HepG2 (cell line): ENCODE measurements around the gene SELENOV. TPM values are rescaled to one million over a fixed set of nuclear protein-coding genes. Genes with fewer than 3 reads are reported as not detected.

Experiments
- HES4 ChIP-seq: sonication (generic); formaldehyde crosslinking; IDR thresholded peaks from 2 replicates; pipeline ENCODE4 v1.9.0; 2021; ENCODE audit warnings: mild to moderate bottlenecking, missing genetic modification reagents, borderline replicate concordance
- KDM5A ChIP-seq: fragments of 200-600 bp; sonication (generic); IDR thresholded peaks from 2 replicates; pipeline ENCODE4 v1.7.0; 2018; ENCODE audit warnings: antibody characterized with exemption, mild to moderate bottlenecking, low read length, borderline replicate concordance
- KLF16 ChIP-seq, 2 experiments: sonication (generic) in 1 of 2; formaldehyde crosslinking in 1 of 2; IDR thresholded peaks; 2 replicates each; pipeline versions ENCODE4 v1.6.1 to v1.8.0; 2016 to 2023; ENCODE audit warnings: missing genetic modification reagents in 2 of 2, missing compliant biosample characterization in 1 of 2
- MLX ChIP-seq: IDR thresholded peaks from 2 replicates; pipeline ENCODE4 v1.6.1; 2016
- PBX2 ChIP-seq: IDR thresholded peaks from 2 replicates; pipeline ENCODE4 v1.6.1; 2016; ENCODE audit warnings: control low read depth
- RFX3 ChIP-seq: IDR thresholded peaks from 2 replicates; pipeline ENCODE4 v1.6.1; 2016; ENCODE audit warnings: missing biosample characterization, missing genetic modification reagents
- SALL1 ChIP-seq: sonication (generic); formaldehyde crosslinking; IDR thresholded peaks from 2 replicates; pipeline ENCODE4 v1.8.0; 2022; ENCODE audit warnings: mild to moderate bottlenecking, missing genetic modification reagents
- SUZ12 ChIP-seq: fragments of 150-350 bp; IDR thresholded peaks from 2 replicates; pipeline ENCODE4 v1.6.1; 2014; ENCODE audit warnings: low read depth, low read length
- TEAD2 ChIP-seq: sonication (generic); formaldehyde crosslinking; IDR thresholded peaks from 2 replicates; pipeline ENCODE4 v1.9.0; 2021; ENCODE audit warnings: missing genetic modification reagents
- TIGD3 ChIP-seq: sonication (generic); formaldehyde crosslinking; IDR thresholded peaks from 2 replicates; pipeline ENCODE4 v1.5.1; 2020; ENCODE audit warnings: mild to moderate bottlenecking, missing genetic modification reagents, borderline replicate concordance
- ZFAT ChIP-seq: sonication (generic); formaldehyde crosslinking; conservative IDR thresholded peaks from 2 replicates; pipeline ENCODE4 v1.8.1; 2023; ENCODE audit warnings: missing genetic modification reagents, inconsistent platforms
- ZHX1 ChIP-seq: sonication (generic); formaldehyde crosslinking; IDR thresholded peaks from 2 replicates; pipeline ENCODE4 v1.8.1; 2022; ENCODE audit warnings: low read depth, mild to moderate bottlenecking, missing genetic modification reagents
- ZNF17 ChIP-seq: sonication (generic); formaldehyde crosslinking; IDR thresholded peaks from 2 replicates; pipeline ENCODE4 v1.5.0; 2020; ENCODE audit warnings: mild to moderate bottlenecking, missing genetic modification reagents
- ZNF280D ChIP-seq: sonication (generic); formaldehyde crosslinking; IDR thresholded peaks from 2 replicates; pipeline ENCODE4 v1.5.1; 2020; ENCODE audit warnings: mild to moderate bottlenecking, missing genetic modification reagents
- ZNF354B ChIP-seq: sonication (generic); formaldehyde crosslinking; IDR thresholded peaks from 2 replicates; pipeline ENCODE4 v1.8.0; 2022; ENCODE audit warnings: mild to moderate bottlenecking, missing genetic modification reagents
- ZNF441 ChIP-seq: sonication (generic); formaldehyde crosslinking; IDR thresholded peaks from 2 replicates; pipeline ENCODE4 v1.7.0; 2021; ENCODE audit warnings: missing genetic modification reagents, borderline replicate concordance
- ZNF484 ChIP-seq: sonication (generic); formaldehyde crosslinking; IDR thresholded peaks from 2 replicates; pipeline ENCODE4 v1.5.1; 2020; ENCODE audit warnings: mild to moderate bottlenecking, low read depth, missing genetic modification reagents, borderline replicate concordance
- ZNF576 ChIP-seq: sonication (generic); formaldehyde crosslinking; IDR thresholded peaks from 2 replicates; pipeline ENCODE4 v1.4.0; 2020; ENCODE audit warnings: mild to moderate bottlenecking, missing genetic modification reagents
- ZNF766 ChIP-seq: sonication (generic); formaldehyde crosslinking; IDR thresholded peaks from 2 replicates; pipeline ENCODE4 v1.5.0; 2020; ENCODE audit warnings: missing genetic modification reagents, borderline replicate concordance
- ZNF780A ChIP-seq: sonication (generic); formaldehyde crosslinking; IDR thresholded peaks from 2 replicates; pipeline ENCODE4 v1.8.0; 2022; ENCODE audit warnings: mild to moderate bottlenecking, missing genetic modification reagents, moderate library complexity
- polyA plus RNA-seq, 8 experiments: library from polyadenylated mRNA; depleted of rRNA in 3 of 8; stranded (reverse) in 7 of 8; unstranded in 1 of 8; fragments of >200 nt; fragmentation: Illumina TruSeq in 4 of 8; extraction: Trizol in 4 of 8; gene quantifications; 2 replicates each; pipeline versions ENCODE4 v1.2.1 to v1.2.3, GENCODE V29; 2011 to 2016; ENCODE audit warnings: low read depth in 4 of 8, missing spikeins in 1 of 8, mixed read lengths in 1 of 8; ENCODE audit not compliant: insufficient read depth in 1 of 8
- total RNA-seq, 5 experiments: library from RNA; depleted of rRNA; stranded (reverse); fragments of >200 nt; fragmentation: Illumina TruSeq; extraction: Trizol; gene quantifications; 2 replicates each; pipeline ENCODE4 v1.2.3, GENCODE V29; 2016; ENCODE audit warnings: low read depth in 1 of 5

SELENOV gene
- total and polyA plus RNA-seq, 2 of the 13 experiments (the other 11 are each of a cell fraction or from before 2014, with no cell fraction given) = not detected

GRCh38 chr19:39502640-39503417 lies 12.1 kb upstream of the SELENOV start (continued):
- TF ChIP-seq TIGD3 (CRISPR knock-in tag) = no peak
- peak; percentile 97 for TF ChIP-seq SALL1 (CRISPR knock-in tag)
- no peak for TF ChIP-seq PBX2 (CRISPR knock-in tag)
- peak; percentile 100 for TF ChIP-seq ZNF766 (CRISPR knock-in tag)
- TF ChIP-seq ZNF780A (CRISPR knock-in tag) = peak; percentile 93; the same call in 1 of the 2 replicates
- TF ChIP-seq ZNF280D (CRISPR knock-in tag) = no peak
- TF ChIP-seq ZNF354B = peak; percentile 98
- TF ChIP-seq KLF16 (CRISPR knock-in tag; IDR thresholded peaks at IDR 0.05) = peak; percentile 65 to 72; a peak in 1 of 4 replicates
- TF ChIP-seq HES4 (CRISPR knock-in tag) = peak; percentile 99
- no peak for TF ChIP-seq RFX3 (CRISPR knock-in tag)
- peak; percentile 94; the same call in 1 of the 2 replicates for TF ChIP-seq ZNF576 (CRISPR knock-in tag)
- peak; percentile 93 for TF ChIP-seq ZHX1 (CRISPR knock-in tag)
- TF ChIP-seq ZNF17 (CRISPR knock-in tag) = no peak
- peak; percentile 95 for TF ChIP-seq ZNF441 (CRISPR knock-in tag)
- TF ChIP-seq SUZ12 = no peak
- TF ChIP-seq TEAD2 (CRISPR knock-in tag) = peak; percentile 98
- no peak for TF ChIP-seq KDM5A
- TF ChIP-seq ZFAT (CRISPR knock-in tag) = peak; percentile 91; the same call in 1 of the 2 replicates
- TF ChIP-seq ZNF484 (CRISPR knock-in tag) = peak; percentile 90
- TF ChIP-seq MLX (CRISPR knock-in tag) = peak; percentile 46; the same call in 1 of the 2 replicates
